Caco-2 (cell line): ENCODE measurements around the gene TUBB4A. TPM values are rescaled to one million over a fixed set of nuclear protein-coding genes. Genes with fewer than 3 reads are reported as not detected.
A peak's percentile ranks its signal among the peaks of the same experiment; 100 is the strongest.

Experiments
- BruUV-seq: library from RNA; stranded (reverse); fragments of 400-500 nt; replicated peaks from 2 replicates; lab custom pipeline; 2021; lab: Mats Ljungman, UMichigan
- CTCF ChIA-PET: fragments of 300-600 bp; sonication (Branson Sonifier 250); formaldehyde crosslinking; loops from one replicate; lab custom pipeline; 2022; ENCODE audit warnings: antibody characterized with exemption; lab: Charles Lee
- POLR2A ChIA-PET: fragments of 300-600 bp; sonication (Branson Sonifier 250); formaldehyde crosslinking; loops from one replicate; lab custom pipeline; 2022; ENCODE audit warnings: antibody characterized with exemption; lab: Charles Lee
- DNase-seq, 2 experiments: peaks; one replicate each; pipeline versions ENCODE4 v3.0.0 to v3.0.0-alpha.2; 2020 to 2022
- H3K27me3 ChIP-seq: replicated peaks from 2 replicates; pipeline ENCODE4 v1.6.0; 2011; ENCODE audit warnings: low read length; ENCODE audit not compliant: control insufficient read depth, insufficient read depth
- H3K36me3 ChIP-seq: 2 replicates; pipeline ENCODE4 v1.5.1; 2011; ENCODE audit warnings: low read length; ENCODE audit not compliant: control insufficient read depth, insufficient read depth
- H3K4me1 ChIP-seq: fragments of 250-450 bp; sonication (Bioruptor Pico); 2 replicates; pipeline ENCODE4 v1.5.1; 2020; ENCODE audit warnings: mild to moderate bottlenecking
- H3K4me3 ChIP-seq: 2 replicates; pipeline ENCODE4 v1.5.1; 2011; ENCODE audit warnings: low read depth, mild to moderate bottlenecking, control low read depth, low read length
- H3K9me3 ChIP-seq: fragments of 250-450 bp; sonication (Bioruptor Pico); 2 replicates; pipeline ENCODE4 v1.5.1; 2020; ENCODE audit warnings: mild to moderate bottlenecking, moderate library complexity
- H3K27ac Mint-ChIP-seq: one replicate; pipeline ENCODE4 v1.8.0; 2022; ENCODE audit warnings: mixed read lengths; ENCODE audit not compliant: unreplicated experiment
- H3K27me3 Mint-ChIP-seq: one replicate; pipeline ENCODE4 v1.8.0; 2022; ENCODE audit warnings: mixed read lengths; ENCODE audit not compliant: insufficient read depth, unreplicated experiment
- H3K36me3 Mint-ChIP-seq: one replicate; pipeline ENCODE4 v1.8.0; 2022; ENCODE audit warnings: mild to moderate bottlenecking, mixed read lengths; ENCODE audit not compliant: insufficient read depth, unreplicated experiment
- H3K4me1 Mint-ChIP-seq: one replicate; pipeline ENCODE4 v1.8.0; 2022; ENCODE audit warnings: low read depth, mixed read lengths; ENCODE audit not compliant: unreplicated experiment
- H3K4me3 Mint-ChIP-seq: one replicate; pipeline ENCODE4 v1.8.0; 2022; ENCODE audit warnings: mild to moderate bottlenecking, moderate library complexity, mixed read lengths; ENCODE audit not compliant: unreplicated experiment
- H3K9me3 Mint-ChIP-seq: one replicate; pipeline ENCODE4 v1.8.0; 2022; ENCODE audit warnings: mixed read lengths; ENCODE audit not compliant: unreplicated experiment
- intact Hi-C: fragments of 100-400 bp; cut with micrococcal nuclease; formaldehyde crosslinking; loops from one replicate; pipeline ENCODE4 v1.10.0; 2022; ENCODE audit not compliant: unreplicated experiment
- total RNA-seq: library from RNA; stranded (reverse); gene quantifications from 2 replicates; pipeline ENCODE4 v1.2.3, GENCODE V29; 2022
- TF ChIP-seq, protein P1 (sequence below), 2 experiments: fragments of 200-600 bp in 1 of 2; IDR thresholded peaks; 1 replicate in 1 of 2; 2 replicates in 1 of 2; pipeline versions ENCODE4 v1.5.1 to v1.8.0; 2011 to 2022; ENCODE audit warnings: antibody characterized with exemption in 1 of 2, control low read depth in 1 of 2, inconsistent platforms in 1 of 2, low read depth in 1 of 2, low read length in 1 of 2, mild to moderate bottlenecking in 1 of 2, moderate library complexity in 1 of 2; ENCODE audit not compliant: insufficient read depth in 1 of 2, severe bottlenecking in 1 of 2, unreplicated experiment in 1 of 2

The TUBB4A gene
- total RNA-seq, 1 experiment from 2014 or later: 6.0 TPM

DNA sequence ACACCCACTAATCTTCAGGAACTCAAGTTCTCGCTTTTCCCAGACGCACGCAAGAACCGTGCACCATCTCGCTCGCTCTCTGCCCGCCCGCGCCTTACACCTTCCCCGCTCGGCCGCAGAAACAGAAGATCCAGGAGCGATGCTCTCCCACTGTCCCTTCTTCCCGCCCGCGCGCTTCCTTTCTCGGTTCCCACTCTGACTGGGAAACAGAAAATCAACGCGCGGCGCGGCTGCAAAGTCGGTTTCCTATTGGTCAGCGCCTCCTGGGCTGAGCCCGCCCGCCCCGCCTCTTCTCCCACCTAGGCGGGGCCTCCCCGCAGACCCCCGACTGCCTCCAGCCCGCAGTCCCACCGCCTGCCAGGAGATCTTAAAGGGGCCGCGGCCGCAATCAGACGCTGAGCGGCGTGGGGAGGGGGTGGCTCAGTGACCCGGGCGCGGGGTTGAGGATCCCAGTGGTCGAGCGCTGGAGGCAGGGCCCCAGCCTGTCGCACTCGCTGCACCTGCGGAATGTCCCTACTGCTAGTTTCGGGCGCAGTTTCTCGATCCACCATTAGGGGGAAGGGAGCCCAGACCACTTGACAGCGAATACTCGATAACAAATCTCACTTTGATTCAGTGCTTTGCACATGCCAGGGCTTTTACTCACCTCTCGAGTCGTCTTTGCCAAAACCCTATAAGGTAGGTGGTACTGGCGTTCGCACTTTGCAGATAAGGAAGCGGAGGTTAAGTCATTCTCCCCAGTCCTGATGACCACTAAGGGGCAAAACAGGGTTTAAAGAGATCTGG lies 41.8 kb downstream of the TUBB4A start:
- Histone ChIP-seq H3K36me3 (peaks cover 3% of the 10 kb centered on the region), H3K9me3 (no peaks in the 10 kb centered on the region), H3K4me1 (no peaks in the 10 kb centered on the region), H3K4me3 (peak overlapping the region; percentile 50), H3K27me3 (no peaks in the 10 kb centered on the region)
- DNase-seq: peak; percentile 98
- CTCF ChIA-PET: interaction anchor here (0.6 to 0.7 kb wide), 2 partner anchors 35 to 882 kb away, joined by 3 read pairs; partner anchors contain the start of gene KHSRP
- TSS peak; percentile 70 for BruUV-seq
- Mint-ChIP-seq H3K4me3 (peak overlapping the region; percentile 86), H3K27me3 (no peaks in the 10 kb centered on the region), H3K4me1 (peaks cover 15% of the 10 kb centered on the region), H3K9me3 (no peaks in the 10 kb centered on the region), H3K36me3 (peaks cover 37% of the 10 kb centered on the region), H3K27ac (peak overlapping the region; percentile 87)
- TF ChIP-seq, protein P1, sequence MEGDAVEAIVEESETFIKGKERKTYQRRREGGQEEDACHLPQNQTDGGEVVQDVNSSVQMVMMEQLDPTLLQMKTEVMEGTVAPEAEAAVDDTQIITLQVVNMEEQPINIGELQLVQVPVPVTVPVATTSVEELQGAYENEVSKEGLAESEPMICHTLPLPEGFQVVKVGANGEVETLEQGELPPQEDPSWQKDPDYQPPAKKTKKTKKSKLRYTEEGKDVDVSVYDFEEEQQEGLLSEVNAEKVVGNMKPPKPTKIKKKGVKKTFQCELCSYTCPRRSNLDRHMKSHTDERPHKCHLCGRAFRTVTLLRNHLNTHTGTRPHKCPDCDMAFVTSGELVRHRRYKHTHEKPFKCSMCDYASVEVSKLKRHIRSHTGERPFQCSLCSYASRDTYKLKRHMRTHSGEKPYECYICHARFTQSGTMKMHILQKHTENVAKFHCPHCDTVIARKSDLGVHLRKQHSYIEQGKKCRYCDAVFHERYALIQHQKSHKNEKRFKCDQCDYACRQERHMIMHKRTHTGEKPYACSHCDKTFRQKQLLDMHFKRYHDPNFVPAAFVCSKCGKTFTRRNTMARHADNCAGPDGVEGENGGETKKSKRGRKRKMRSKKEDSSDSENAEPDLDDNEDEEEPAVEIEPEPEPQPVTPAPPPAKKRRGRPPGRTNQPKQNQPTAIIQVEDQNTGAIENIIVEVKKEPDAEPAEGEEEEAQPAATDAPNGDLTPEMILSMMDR (IDR thresholded peaks at IDR 0.05; ENCODE audit: insufficient read depth in 1 of 2, low read depth in 1 of 2, low read length in 1 of 2, severe bottlenecking in 1 of 2, unreplicated experiment in 1 of 2): peak; percentile 55 to 65
- intact Hi-C loops: loop anchor here (1.0 kb wide), 1 partner anchor 16 kb away; no protein-coding TSS in a partner anchor
- POLR2A ChIA-PET: interaction anchor here (1.4 kb wide), 1 partner anchor 35 kb away, joined by 9 read pairs; the partner anchor contains the start of gene KHSRP

DNA sequence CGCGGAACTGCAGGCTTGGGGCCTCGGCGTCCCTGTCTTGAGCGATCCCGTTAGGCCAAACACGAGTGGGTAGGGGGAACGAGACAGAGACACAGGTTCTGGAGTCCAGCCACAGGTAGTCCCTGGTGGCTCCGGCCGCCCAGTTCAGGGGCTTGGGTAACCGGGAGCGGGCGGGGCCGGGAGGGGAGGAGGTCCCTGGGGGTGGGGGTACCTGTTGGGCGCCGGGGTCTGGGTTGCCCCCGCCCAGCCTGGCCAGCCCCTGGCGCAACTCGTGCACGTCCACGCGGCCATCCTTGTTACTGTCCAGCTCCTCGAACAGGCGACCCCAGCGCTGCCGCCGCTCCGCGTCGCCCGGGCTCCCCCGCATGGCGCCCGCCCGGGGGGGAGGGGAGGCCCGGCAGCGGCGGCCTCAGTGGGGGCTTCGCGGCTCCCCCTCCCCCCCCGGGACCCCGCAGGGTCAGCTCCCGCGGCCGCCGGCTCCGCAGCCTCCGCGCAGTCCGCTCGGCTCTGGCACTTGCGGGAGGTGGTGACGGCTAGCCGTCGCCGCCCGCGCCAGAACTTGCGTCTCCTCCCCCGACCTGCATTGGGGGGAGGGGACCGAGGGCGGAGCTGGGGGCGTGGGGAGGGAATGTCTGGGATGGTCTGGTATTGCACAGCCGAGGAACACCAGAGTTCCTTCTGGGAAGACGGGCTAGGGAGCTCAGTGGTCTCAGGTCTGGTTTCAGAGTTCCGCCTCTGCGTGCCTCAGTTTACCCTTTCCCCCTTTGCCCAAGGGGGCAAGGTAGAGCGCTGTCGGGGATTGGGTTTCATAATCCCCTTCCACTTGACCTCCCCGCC lies 42.6 kb downstream of the TUBB4A start, which contains the start of gene SLC25A23:
SLC25A23 (minus strand) TSS at position 531 of the 837 bp plus-strand sequence; CDS start at position 367, 164 bp downstream.
- H3K27me3 Mint-ChIP-seq: no peaks in the 10 kb centered on the region
- no peaks in the 10 kb centered on the region for H3K27me3 ChIP-seq
- peaks cover 7% of the 10 kb centered on the region for H3K4me1 Mint-ChIP-seq
- H3K4me1 ChIP-seq: no peaks in the 10 kb centered on the region
- H3K36me3 Mint-ChIP-seq: peaks cover 35% of the 10 kb centered on the region
- H3K9me3 Mint-ChIP-seq: no peaks in the 10 kb centered on the region
- peak within 1 kb of the TSS; percentile 87 for H3K27ac Mint-ChIP-seq
- CTCF ChIA-PET: interaction anchor here (0.6 to 0.7 kb wide), 2 partner anchors 34 to 883 kb away, joined by 3 read pairs; partner anchors contain the start of gene KHSRP
- peaks cover 3% of the 10 kb centered on the region for H3K36me3 ChIP-seq
- H3K4me3 Mint-ChIP-seq: peak within 1 kb of the TSS; percentile 86
- intact Hi-C loops: loop anchor here (1.0 kb wide), 1 partner anchor 17 kb away; no protein-coding TSS in a partner anchor
- no TSS peak for BruUV-seq
- TF ChIP-seq, protein P1 (IDR thresholded peaks at IDR 0.05; ENCODE audit: insufficient read depth in 1 of 2, low read depth in 1 of 2, low read length in 1 of 2, severe bottlenecking in 1 of 2, unreplicated experiment in 1 of 2): no peak
- H3K9me3 ChIP-seq: no peaks in the 10 kb centered on the region
- H3K4me3 ChIP-seq: peak within 1 kb of the TSS; percentile 50
- DNase-seq: peak; percentile 84 to 85
- POLR2A ChIA-PET: interaction anchor here (0.8 to 1.4 kb wide), 2 partner anchors 34 to 87 kb away, joined by 3 to 9 read pairs; partner anchors contain the start of genes ALKBH7 and KHSRP
